IMR-90 (cell line): Measurements from ENCODE around the gene VPS54. TPM values are rescaled to one million over a fixed set of nuclear protein-coding genes. Genes with fewer than 3 reads are reported as not detected.

Source experiments
- ATAC-seq: fragments of 200-7000 bp; cut with Tn5 transposase; 2 replicates; pipeline ENCODE4 v1.9.1; 2020; ENCODE audit warnings: low read depth, mild to moderate bottlenecking, moderate library complexity
- BruUV-seq: library from RNA; stranded (reverse); fragments of 400-500 nt; replicated peaks from 2 replicates; lab custom pipeline; 2021; lab: Mats Ljungman, UMichigan
- CTCF ChIA-PET: fragments of 300-600 bp; formaldehyde crosslinking; extraction: SDS; loops from one replicate; lab custom pipeline; 2021; ENCODE audit warnings: antibody characterized with exemption; lab: Yijun Ruan, JAX
- POLR2A ChIA-PET: fragments of 300-600 bp; sonication (Branson Sonifier 250); formaldehyde crosslinking; loops from one replicate; lab custom pipeline; 2022; ENCODE audit warnings: antibody characterized with exemption; ENCODE audit not compliant: unreplicated experiment; lab: Charles Lee
- DNase-seq: peaks from one replicate; pipeline ENCODE4 v3.0.0; 2013
- H2AFZ ChIP-seq: replicated peaks from 2 replicates; pipeline ENCODE3; 2013; ENCODE audit warnings: low read length, mild to moderate bottlenecking; ENCODE audit not compliant: poor library complexity
- H2AK5ac ChIP-seq: 2 replicates; pipeline ENCODE4 v1.6.1; 2013; ENCODE audit warnings: low read depth, low read length, inconsistent platforms
- H2AK9ac ChIP-seq: replicated peaks from 2 replicates; pipeline ENCODE3; 2013; ENCODE audit warnings: mild to moderate bottlenecking, low read depth, low read length, moderate library complexity; ENCODE audit not compliant: poor library complexity
- H2BK120ac ChIP-seq: 2 replicates; pipeline ENCODE4 v1.6.1; 2013; ENCODE audit warnings: low read depth, low read length, inconsistent platforms
- H2BK15ac ChIP-seq: 3 replicates; pipeline ENCODE4 v1.6.1; 2013; ENCODE audit warnings: low read depth, low read length, inconsistent platforms
- H2BK20ac ChIP-seq: 2 replicates; pipeline ENCODE4 v1.6.1; 2013; ENCODE audit warnings: low read depth, mild to moderate bottlenecking, inconsistent platforms, low read length, moderate library complexity
- H2BK5ac ChIP-seq: 2 replicates; pipeline ENCODE4 v1.6.1; 2013; ENCODE audit warnings: mild to moderate bottlenecking, low read depth, low read length, inconsistent platforms; ENCODE audit not compliant: poor library complexity, severe bottlenecking
- H3K14ac ChIP-seq: replicated peaks from 2 replicates; pipeline ENCODE4 v1.6.1; 2013; ENCODE audit warnings: low read depth, low read length, inconsistent platforms
- H3K18ac ChIP-seq: 2 replicates; pipeline ENCODE4 v1.6.1; 2013; ENCODE audit warnings: low read depth, low read length, control low read depth
- H3K23ac ChIP-seq: 2 replicates; pipeline ENCODE4 v1.6.1; 2013; ENCODE audit warnings: low read depth, low read length, inconsistent platforms
- H3K27ac ChIP-seq: 2 replicates; pipeline ENCODE4 v1.5.1; 2013; ENCODE audit warnings: mild to moderate bottlenecking, control low read depth, low read length; ENCODE audit not compliant: insufficient read depth
- H3K27me3 ChIP-seq: 2 replicates; pipeline ENCODE4 v1.6.1; 2013; ENCODE audit warnings: low read length; ENCODE audit not compliant: control insufficient read depth, insufficient read depth
- H3K36me3 ChIP-seq: 2 replicates; pipeline ENCODE4 v1.6.1; 2013; ENCODE audit warnings: low read length, mixed read lengths; ENCODE audit not compliant: control insufficient read depth, insufficient read depth
- H3K4ac ChIP-seq: 2 replicates; pipeline ENCODE4 v1.6.1; 2013; ENCODE audit warnings: low read depth, low read length, inconsistent platforms
- H3K4me1 ChIP-seq: 2 replicates; pipeline ENCODE4 v1.6.1; 2013; ENCODE audit warnings: low read length, mixed read lengths; ENCODE audit not compliant: control insufficient read depth, insufficient read depth
- H3K4me2 ChIP-seq: 2 replicates; pipeline ENCODE4 v1.6.1; 2013; ENCODE audit warnings: low read depth, mild to moderate bottlenecking, control low read depth, low read length, moderate library complexity
- H3K4me3 ChIP-seq: 2 replicates; pipeline ENCODE4 v1.5.1; 2013; ENCODE audit warnings: low read depth, mild to moderate bottlenecking, control low read depth, low read length, moderate library complexity; ENCODE audit not compliant: insufficient read depth
- H3K56ac ChIP-seq: 2 replicates; pipeline ENCODE4 v1.6.1; 2013; ENCODE audit warnings: low read length, inconsistent platforms; ENCODE audit not compliant: insufficient read depth; ENCODE audit errors: extremely low read depth
- H3K79me1 ChIP-seq, 2 experiments: 2 replicates each; pipeline ENCODE4 v1.6.1; 2013; ENCODE audit warnings: low read length in 2 of 2, inconsistent platforms in 1 of 2, low read depth in 1 of 2
- H3K9ac ChIP-seq: 2 replicates; pipeline ENCODE4 v1.6.1; 2013; ENCODE audit warnings: low read depth, low read length, control low read depth
- H3K9me1 ChIP-seq: 2 replicates; pipeline ENCODE4 v1.6.1; 2013; ENCODE audit warnings: low read length, inconsistent platforms; ENCODE audit not compliant: insufficient read depth
- H3K9me3 ChIP-seq: 2 replicates; pipeline ENCODE4 v1.6.1; 2013; ENCODE audit warnings: low read length; ENCODE audit not compliant: control insufficient read depth, insufficient read depth
- H4K20me1 ChIP-seq: 2 replicates; pipeline ENCODE4 v1.6.1; 2013; ENCODE audit warnings: low read length, inconsistent platforms; ENCODE audit not compliant: insufficient read depth
- H4K5ac ChIP-seq: 2 replicates; pipeline ENCODE4 v1.6.1; 2013; ENCODE audit warnings: mild to moderate bottlenecking, low read depth, low read length, control low read depth
- H4K8ac ChIP-seq, 2 experiments: 2 replicates each; pipeline ENCODE4 v1.6.1; 2013; ENCODE audit warnings: low read depth in 2 of 2, low read length in 2 of 2, control low read depth in 1 of 2, inconsistent platforms in 1 of 2
- H4K91ac ChIP-seq: 2 replicates; pipeline ENCODE4 v1.6.1; 2013; ENCODE audit warnings: low read depth, low read length, inconsistent platforms; ENCODE audit not compliant: insufficient read depth
- BHLHE40 ChIP-seq: fragments of 150-350 bp; IDR thresholded peaks from 2 replicates; pipeline ENCODE4 v1.6.1; 2016; ENCODE audit warnings: mild to moderate bottlenecking, low read depth, low read length
- CEBPB ChIP-seq: IDR thresholded peaks from 2 replicates; pipeline ENCODE4 v1.6.1; 2012; ENCODE audit warnings: low read depth, low read length, improper control_type of control experiment
- CHD1 ChIP-seq: IDR thresholded peaks from 2 replicates; pipeline ENCODE4 v1.6.1; 2012; ENCODE audit warnings: low read depth, low read length, improper control_type of control experiment
- CTCF ChIP-seq: conservative IDR thresholded peaks from 2 replicates; pipeline ENCODE4 v1.5.1; 2012; ENCODE audit warnings: mild to moderate bottlenecking, low read depth, low read length, improper control_type of control experiment
- FOS ChIP-seq: fragments of 150-350 bp; IDR thresholded peaks from 2 replicates; pipeline ENCODE4 v1.6.1; 2016; ENCODE audit warnings: low read depth, low read length
- MAFK ChIP-seq: IDR thresholded peaks from 2 replicates; pipeline ENCODE4 v1.6.1; 2012; ENCODE audit warnings: low read depth, low read length, improper control_type of control experiment
- MAZ ChIP-seq: IDR thresholded peaks from 2 replicates; pipeline ENCODE4 v1.6.1; 2012; ENCODE audit warnings: low read depth, mild to moderate bottlenecking, low read length, improper control_type of control experiment, moderate library complexity, borderline replicate concordance
- NFE2L2 ChIP-seq: fragments of 150-350 bp; IDR thresholded peaks from 2 replicates; pipeline ENCODE4 v1.6.1; 2016; ENCODE audit warnings: low read depth, mild to moderate bottlenecking, low read length
- POLR2A ChIP-seq: IDR thresholded peaks from 2 replicates; pipeline ENCODE4 v1.6.1; 2012; ENCODE audit warnings: mild to moderate bottlenecking, low read depth, low read length
- RCOR1 ChIP-seq: IDR thresholded peaks from 2 replicates; pipeline ENCODE4 v1.6.1; 2012; ENCODE audit warnings: mild to moderate bottlenecking, low read length, improper control_type of control experiment; ENCODE audit not compliant: insufficient replicate concordance
- RFX5 ChIP-seq: IDR thresholded peaks from 2 replicates; pipeline ENCODE4 v1.8.0; 2012; ENCODE audit warnings: low read depth, mild to moderate bottlenecking, low read length, moderate library complexity
- SMC3 ChIP-seq: fragments of 150-350 bp; IDR thresholded peaks from 2 replicates; pipeline ENCODE4 v1.6.1; 2016; ENCODE audit warnings: low read depth, mild to moderate bottlenecking, antibody characterized with exemption, low read length, moderate library complexity
- USF2 ChIP-seq: fragments of 150-350 bp; IDR thresholded peaks from 2 replicates; pipeline ENCODE4 v1.6.1; 2017; ENCODE audit warnings: mild to moderate bottlenecking, antibody characterized with exemption, low read length, low read depth
- WGBS, 2 experiments: methylation state at CpG; one replicate each; pipeline versions ENCODE4 v1.1.5 to v1.1.7; 2013; ENCODE audit warnings: missing lambda C conversion rate in 2 of 2; ENCODE audit not compliant: insufficient read length in 1 of 2; ENCODE audit errors: extremely low coverage in 2 of 2; 5-methylcytosine and 5-hydroxymethylcytosine counted together
- dilution Hi-C: fragments of 300-500 bp; cut with HindIII; formaldehyde crosslinking; loops from one replicate; pipeline ENCODE4 v1.14.3; 2018; ENCODE audit warnings: low sequenced_read_pairs; ENCODE audit not compliant: unreplicated experiment
- in situ Hi-C: fragments of 300-500 bp; cut with MboI; formaldehyde crosslinking; loops from 3 replicates; pipeline ENCODE4 v1.14.3; 2019; ENCODE audit warnings: low sequenced_read_pairs, inconsistent platforms, mixed read lengths
- intact Hi-C: fragments of 100-400 bp; cut with micrococcal nuclease; formaldehyde crosslinking; loops from 2 replicates; pipeline ENCODE4 v1.10.0; 2022
- polyA plus RNA-seq, 3 experiments: library from polyadenylated mRNA; depleted of rRNA; stranded (reverse); fragments of >200 nt; gene quantifications; 2 replicates each; pipeline ENCODE4 v1.2.3, GENCODE V29; 2012; ENCODE audit warnings: low replicate concordance in 1 of 3
- total RNA-seq: library from RNA; depleted of rRNA; stranded (reverse); fragments of >200 nt; gene quantifications from 2 replicates; pipeline ENCODE4 v1.2.3, GENCODE V29; 2012
- TF ChIP-seq, protein P1 (sequence below): fragments of 150-350 bp; IDR thresholded peaks from 2 replicates; pipeline ENCODE4 v1.6.1; 2016; ENCODE audit warnings: low read depth, mild to moderate bottlenecking, low read length, moderate library complexity, borderline replicate concordance

VPS54 gene
- total and polyA plus RNA-seq, 2 of the 4 experiments (the other 2 are of a cell fraction) = 7.1 to 18.1 TPM

DNA sequence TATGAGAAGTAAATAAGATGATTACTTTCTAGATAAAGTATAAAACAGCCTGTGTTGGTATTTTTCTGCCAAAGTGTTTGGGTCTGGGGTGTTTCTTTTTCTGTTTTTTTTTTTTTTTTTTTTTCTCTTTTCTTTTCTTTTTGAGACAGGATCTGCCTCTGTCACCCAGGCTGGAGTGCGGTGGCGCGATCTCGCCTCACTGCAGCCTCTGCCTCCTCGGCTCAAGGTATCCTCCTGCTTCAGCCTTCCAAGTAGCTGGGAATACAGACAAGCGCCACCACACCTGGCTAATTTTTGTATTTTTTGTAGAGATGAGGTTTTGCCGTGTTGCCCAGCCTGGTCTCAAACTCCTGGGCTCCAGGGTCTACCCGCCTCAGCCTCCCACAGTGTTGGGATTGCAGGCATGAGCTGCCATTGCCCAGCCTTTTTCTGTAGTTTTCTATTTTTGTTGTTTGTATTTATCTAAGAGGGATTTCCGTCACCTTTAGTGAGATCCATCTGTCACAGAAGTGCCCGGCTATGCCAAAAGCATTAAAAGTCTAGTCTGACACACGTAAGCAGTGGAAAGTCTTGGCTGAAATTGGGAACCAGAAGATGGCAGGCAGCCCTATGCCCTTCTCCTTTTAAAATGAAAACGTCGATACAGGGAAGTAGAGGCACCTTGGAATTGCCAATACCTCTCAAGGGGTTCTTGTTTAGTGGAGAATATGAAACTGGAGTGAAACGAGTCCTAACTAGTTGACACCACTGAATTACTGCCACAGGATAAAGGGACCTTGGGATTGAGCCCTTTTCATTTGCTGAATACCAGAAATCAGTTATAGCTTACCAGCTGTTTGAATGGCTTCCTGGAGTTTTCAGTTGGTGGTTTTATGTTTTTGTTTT lies 163.6 kb downstream of the VPS54 start:
- H3K79me1 ChIP-seq = peaks cover 24 to 48% of the 10 kb centered on the region in 2 experiments
- dilution Hi-C loops (loop anchor here (25.0 kb wide), 1 partner anchor 168 kb away; no protein-coding TSS in a partner anchor), in situ Hi-C loops (loop anchor here (10.0 kb wide), 2 partner anchors 161 to 251 kb away; no protein-coding TSS in a partner anchor), intact Hi-C loops (no loop called here)
- no peak overlapping the region for H2AK9ac ChIP-seq
- no peak overlapping the region for H2BK120ac ChIP-seq
- ChIA-PET CTCF (interaction anchor here (1.0 kb wide), 1 partner anchor 156 kb away, joined by 5 read pairs; no protein-coding TSS in a partner anchor), POLR2A (no interaction called here)
- ATAC-seq (no peak), DNase-seq (no peak)
- H2BK5ac ChIP-seq = no peak overlapping the region
- H3K36me3 ChIP-seq = peaks cover 25% of the 10 kb centered on the region
- no peak overlapping the region for H3K4me3 ChIP-seq
- H3K56ac ChIP-seq = no peak overlapping the region
- H4K91ac ChIP-seq = no peak overlapping the region
- no peak overlapping the region for H2AFZ ChIP-seq
- H3K27me3 ChIP-seq = no peaks in the 10 kb centered on the region
- H3K4ac ChIP-seq = no peak overlapping the region
- no TSS peak for BruUV-seq
- H4K20me1 ChIP-seq = peaks cover 31% of the 10 kb centered on the region; the same call in 1 of the 2 replicates
- no peak overlapping the region for H3K9ac ChIP-seq
- no peak overlapping the region for H2BK15ac ChIP-seq
- H2BK20ac ChIP-seq = no peak overlapping the region
- no peaks in the 10 kb centered on the region for H3K9me1 ChIP-seq
- H4K5ac ChIP-seq = no peak overlapping the region
- H3K4me1 ChIP-seq = peaks cover 7% of the 10 kb centered on the region
- no peak overlapping the region for H3K4me2 ChIP-seq
- no peak overlapping the region for H4K8ac ChIP-seq
- H3K14ac ChIP-seq = no peak overlapping the region
- H3K27ac ChIP-seq = no peak overlapping the region
- no peak overlapping the region for H3K18ac ChIP-seq
- H3K9me3 ChIP-seq = no peaks in the 10 kb centered on the region
- H2AK5ac ChIP-seq = no peak overlapping the region
- 90% methylated on average over 2 of the region's 14 CpGs; no CpG with 5 or more reads in 1 of the 2 experiments for WGBS, 2 experiments
- H3K23ac ChIP-seq = no peak overlapping the region
- TF ChIP-seq RCOR1 = no peak
- TF ChIP-seq CHD1 = no peak
- TF ChIP-seq CEBPB = no peak
- no peak for TF ChIP-seq FOS
- no peak for TF ChIP-seq RFX5
- no peak for TF ChIP-seq CTCF
- TF ChIP-seq MAZ = no peak
- TF ChIP-seq, protein P1, sequence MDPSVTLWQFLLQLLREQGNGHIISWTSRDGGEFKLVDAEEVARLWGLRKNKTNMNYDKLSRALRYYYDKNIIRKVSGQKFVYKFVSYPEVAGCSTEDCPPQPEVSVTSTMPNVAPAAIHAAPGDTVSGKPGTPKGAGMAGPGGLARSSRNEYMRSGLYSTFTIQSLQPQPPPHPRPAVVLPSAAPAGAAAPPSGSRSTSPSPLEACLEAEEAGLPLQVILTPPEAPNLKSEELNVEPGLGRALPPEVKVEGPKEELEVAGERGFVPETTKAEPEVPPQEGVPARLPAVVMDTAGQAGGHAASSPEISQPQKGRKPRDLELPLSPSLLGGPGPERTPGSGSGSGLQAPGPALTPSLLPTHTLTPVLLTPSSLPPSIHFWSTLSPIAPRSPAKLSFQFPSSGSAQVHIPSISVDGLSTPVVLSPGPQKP = no peak
- TF ChIP-seq MAFK = no peak
- no peak for TF ChIP-seq NFE2L2
- no peak for TF ChIP-seq BHLHE40
- no peak for TF ChIP-seq SMC3
- TF ChIP-seq POLR2A = no peak
- TF ChIP-seq USF2 = no peak
